ENCODE results near the gene PTPRT. TPM values are rescaled to one million over a fixed set of nuclear protein-coding genes. Genes with fewer than 3 reads are reported as not detected.

Gene PTPRT
- total and polyA plus RNA-seq, 4 donors = 0.14 to 2.8 (median 0.40) TPM

GRCh38 chr20:42218621-42219374 lies 970.9 kb downstream of the PTPRT start:
- peaks cover 0 to 5% (median 0%) of the 10 kb centered on the region in 4 donors for H3K27me3 ChIP-seq (ENCODE audit: control insufficient read depth in 4 of 4, insufficient read depth in 4 of 4, low read length in 3 of 4)
- no peaks in the 10 kb centered on the region for H3K9me3 ChIP-seq (ENCODE audit: control insufficient read depth in 4 of 4, low read length in 3 of 4)
- TF ChIP-seq EGR1 (IDR thresholded peaks at IDR 0.05; ENCODE audit: low read depth in 2 of 2) = no peak
- TF ChIP-seq, protein P1, sequence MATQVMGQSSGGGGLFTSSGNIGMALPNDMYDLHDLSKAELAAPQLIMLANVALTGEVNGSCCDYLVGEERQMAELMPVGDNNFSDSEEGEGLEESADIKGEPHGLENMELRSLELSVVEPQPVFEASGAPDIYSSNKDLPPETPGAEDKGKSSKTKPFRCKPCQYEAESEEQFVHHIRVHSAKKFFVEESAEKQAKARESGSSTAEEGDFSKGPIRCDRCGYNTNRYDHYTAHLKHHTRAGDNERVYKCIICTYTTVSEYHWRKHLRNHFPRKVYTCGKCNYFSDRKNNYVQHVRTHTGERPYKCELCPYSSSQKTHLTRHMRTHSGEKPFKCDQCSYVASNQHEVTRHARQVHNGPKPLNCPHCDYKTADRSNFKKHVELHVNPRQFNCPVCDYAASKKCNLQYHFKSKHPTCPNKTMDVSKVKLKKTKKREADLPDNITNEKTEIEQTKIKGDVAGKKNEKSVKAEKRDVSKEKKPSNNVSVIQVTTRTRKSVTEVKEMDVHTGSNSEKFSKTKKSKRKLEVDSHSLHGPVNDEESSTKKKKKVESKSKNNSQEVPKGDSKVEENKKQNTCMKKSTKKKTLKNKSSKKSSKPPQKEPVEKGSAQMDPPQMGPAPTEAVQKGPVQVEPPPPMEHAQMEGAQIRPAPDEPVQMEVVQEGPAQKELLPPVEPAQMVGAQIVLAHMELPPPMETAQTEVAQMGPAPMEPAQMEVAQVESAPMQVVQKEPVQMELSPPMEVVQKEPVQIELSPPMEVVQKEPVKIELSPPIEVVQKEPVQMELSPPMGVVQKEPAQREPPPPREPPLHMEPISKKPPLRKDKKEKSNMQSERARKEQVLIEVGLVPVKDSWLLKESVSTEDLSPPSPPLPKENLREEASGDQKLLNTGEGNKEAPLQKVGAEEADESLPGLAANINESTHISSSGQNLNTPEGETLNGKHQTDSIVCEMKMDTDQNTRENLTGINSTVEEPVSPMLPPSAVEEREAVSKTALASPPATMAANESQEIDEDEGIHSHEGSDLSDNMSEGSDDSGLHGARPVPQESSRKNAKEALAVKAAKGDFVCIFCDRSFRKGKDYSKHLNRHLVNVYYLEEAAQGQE (IDR thresholded peaks at IDR 0.05) = no peak
- no peak for TF ChIP-seq NR2F2 (IDR thresholded peaks at IDR 0.05)
- TF ChIP-seq RXRA (IDR thresholded peaks at IDR 0.05) = no peak
- no peak for TF ChIP-seq FOXA1 (IDR thresholded peaks at IDR 0.05)
- TF ChIP-seq YY1 (IDR thresholded peaks at IDR 0.05) = no peak
- TF ChIP-seq, protein P2, sequence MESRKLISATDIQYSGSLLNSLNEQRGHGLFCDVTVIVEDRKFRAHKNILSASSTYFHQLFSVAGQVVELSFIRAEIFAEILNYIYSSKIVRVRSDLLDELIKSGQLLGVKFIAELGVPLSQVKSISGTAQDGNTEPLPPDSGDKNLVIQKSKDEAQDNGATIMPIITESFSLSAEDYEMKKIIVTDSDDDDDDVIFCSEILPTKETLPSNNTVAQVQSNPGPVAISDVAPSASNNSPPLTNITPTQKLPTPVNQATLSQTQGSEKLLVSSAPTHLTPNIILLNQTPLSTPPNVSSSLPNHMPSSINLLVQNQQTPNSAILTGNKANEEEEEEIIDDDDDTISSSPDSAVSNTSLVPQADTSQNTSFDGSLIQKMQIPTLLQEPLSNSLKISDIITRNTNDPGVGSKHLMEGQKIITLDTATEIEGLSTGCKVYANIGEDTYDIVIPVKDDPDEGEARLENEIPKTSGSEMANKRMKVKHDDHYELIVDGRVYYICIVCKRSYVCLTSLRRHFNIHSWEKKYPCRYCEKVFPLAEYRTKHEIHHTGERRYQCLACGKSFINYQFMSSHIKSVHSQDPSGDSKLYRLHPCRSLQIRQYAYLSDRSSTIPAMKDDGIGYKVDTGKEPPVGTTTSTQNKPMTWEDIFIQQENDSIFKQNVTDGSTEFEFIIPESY (IDR thresholded peaks at IDR 0.05) = no peak
- TF ChIP-seq FOXA2 (IDR thresholded peaks at IDR 0.05) = no peak
- no peak for TF ChIP-seq ATF3 (IDR thresholded peaks at IDR 0.05)
- TF ChIP-seq GABPA (IDR thresholded peaks at IDR 0.05 in 1 of 2, conservative IDR thresholded peaks at IDR 0.05 in 1 of 2) = no peak
- no peak for TF ChIP-seq HNF4A (conservative IDR thresholded peaks at IDR 0.05)
- no peaks in the 10 kb centered on the region for H3K36me3 ChIP-seq (ENCODE audit: control insufficient read depth in 4 of 4, insufficient read depth in 3 of 4, low read depth in 1 of 4, low read length in 3 of 4)
- H3K4me1 ChIP-seq (ENCODE audit: control insufficient read depth in 4 of 4, insufficient read depth in 4 of 4, low read length in 3 of 4) = peaks cover 0 to 2% (median 0%) of the 10 kb centered on the region in 4 donors
- 79% methylated on average over 14 of the region's 14 CpGs for WGBS
- H3K4me3 ChIP-seq (ENCODE audit: low read depth in 1 of 3, low read length in 3 of 3) = no peak overlapping the region
- no peak for DNase-seq (ENCODE audit: low spot score)
- no peak overlapping the region for H3K27ac ChIP-seq (ENCODE audit: low read depth in 1 of 2, low read length in 2 of 2)
- no peak overlapping the region for H3K9ac ChIP-seq (ENCODE audit: low read depth in 1 of 2, low read length in 2 of 2)

DNA sequence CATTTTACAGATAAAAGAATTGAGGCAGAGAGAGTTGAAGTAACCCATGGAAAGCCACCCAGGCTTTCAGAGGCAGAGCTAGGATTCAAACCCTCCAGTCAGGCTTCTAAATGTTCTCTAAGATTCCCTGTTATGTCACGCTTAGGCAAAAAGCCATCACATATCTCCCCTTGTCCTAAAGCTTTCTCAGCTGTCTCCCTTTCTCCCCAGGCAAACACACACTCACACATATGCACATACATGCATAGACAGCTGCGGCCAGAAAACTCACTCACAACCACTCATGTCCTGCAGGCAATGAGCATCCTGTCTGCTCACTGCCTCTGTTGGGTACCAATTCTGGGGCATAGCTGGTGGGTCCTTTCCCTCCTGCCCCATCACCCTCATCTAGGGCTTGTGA lies 975.6 kb downstream of the PTPRT start:
- 77% methylated on average over 2 of the region's 2 CpGs for WGBS
- no peak overlapping the region for H3K4me3 ChIP-seq (ENCODE audit: low read depth in 1 of 3, low read length in 3 of 3)
- no peak overlapping the region for H3K9ac ChIP-seq (ENCODE audit: low read depth in 1 of 2, low read length in 2 of 2)
- no peak for DNase-seq (ENCODE audit: low spot score)
- no peak for TF ChIP-seq TAF1 (conservative IDR thresholded peaks at IDR 0.05)
- no peak overlapping the region for H3K27ac ChIP-seq (ENCODE audit: low read depth in 1 of 2, low read length in 2 of 2)
- no peaks in the 10 kb centered on the region for H3K36me3 ChIP-seq (ENCODE audit: control insufficient read depth in 4 of 4, insufficient read depth in 3 of 4, low read depth in 1 of 4, low read length in 3 of 4)
- peaks cover 0 to 2% (median 0%) of the 10 kb centered on the region in 4 donors for H3K4me1 ChIP-seq (ENCODE audit: control insufficient read depth in 4 of 4, insufficient read depth in 4 of 4, low read length in 3 of 4)
- no peaks in the 10 kb centered on the region for H3K9me3 ChIP-seq (ENCODE audit: control insufficient read depth in 4 of 4, low read length in 3 of 4)
- H3K27me3 ChIP-seq (ENCODE audit: control insufficient read depth in 4 of 4, insufficient read depth in 4 of 4, low read length in 3 of 4) = peaks cover 0 to 5% (median 0%) of the 10 kb centered on the region in 4 donors

Measured in liver (tissue), 9 donors.